GM04504 (cell line): Measurements from ENCODE around the gene PLXND1.
"Not testable (repeated sequence)": the region's sequence is repeated elsewhere in the genome, so short reads cannot be mapped to it uniquely, and the experiment has no call there.

ENCODE experiments used
- DNase-seq: peaks from one replicate; pipeline ENCODE4 v3.0.0-alpha.2; 2012; ENCODE audit warnings: low read depth

The PLXND1 gene

DNA sequence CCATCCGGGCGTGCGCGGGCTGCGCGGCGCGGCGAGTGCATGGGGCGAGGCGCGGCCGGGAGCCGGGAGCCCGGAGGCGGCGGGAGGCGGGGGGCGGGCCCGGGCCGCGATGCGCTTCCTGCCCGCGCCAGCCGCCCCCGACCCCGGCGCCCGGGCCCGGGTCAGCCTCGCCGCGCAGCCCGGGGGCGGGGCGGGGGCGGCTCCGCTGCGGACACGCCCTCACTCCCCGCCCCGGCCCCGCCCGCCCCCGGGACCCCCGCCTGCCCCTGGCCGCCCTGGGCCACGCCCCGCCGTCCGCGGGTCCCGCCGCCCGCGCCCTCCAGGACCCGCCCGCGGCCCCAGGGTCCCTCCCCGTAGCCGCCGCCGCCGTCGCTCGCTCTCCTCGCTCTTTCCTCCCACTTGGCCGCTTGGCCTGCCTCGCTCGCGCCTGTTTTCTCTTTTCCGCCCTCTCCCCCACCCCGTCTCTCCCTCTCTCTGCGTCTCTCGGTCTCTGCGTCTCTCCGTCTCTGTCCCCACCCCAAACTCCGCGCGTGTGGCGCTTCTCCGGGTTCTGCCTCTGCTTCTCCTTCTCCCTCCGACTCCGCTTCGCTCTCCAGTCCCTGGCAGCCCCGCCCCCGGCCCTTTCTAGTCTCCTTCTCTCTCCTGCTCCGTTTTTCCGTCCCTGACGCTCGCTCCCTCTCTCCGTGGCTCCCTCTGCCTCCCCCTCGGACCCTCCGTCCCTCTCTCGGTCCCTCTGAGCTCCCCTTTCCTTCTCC, at the start of gene PLXND1:
TSS of gene PLXND1 (minus strand) at position 41 of the 755 bp plus-strand sequence. CDS start at position 4, 37 bp downstream.
- no peak for DNase-seq

- DNase-seq, result no peak
These were observed 48.8 kb upstream of the PLXND1 start for GRCh38 chr3:129655291-129655700.

- peak; percentile 46 for DNase-seq
These were observed 47.7 kb upstream of the PLXND1 start for GRCh38 chr3:129654131-129654530.

DNA sequence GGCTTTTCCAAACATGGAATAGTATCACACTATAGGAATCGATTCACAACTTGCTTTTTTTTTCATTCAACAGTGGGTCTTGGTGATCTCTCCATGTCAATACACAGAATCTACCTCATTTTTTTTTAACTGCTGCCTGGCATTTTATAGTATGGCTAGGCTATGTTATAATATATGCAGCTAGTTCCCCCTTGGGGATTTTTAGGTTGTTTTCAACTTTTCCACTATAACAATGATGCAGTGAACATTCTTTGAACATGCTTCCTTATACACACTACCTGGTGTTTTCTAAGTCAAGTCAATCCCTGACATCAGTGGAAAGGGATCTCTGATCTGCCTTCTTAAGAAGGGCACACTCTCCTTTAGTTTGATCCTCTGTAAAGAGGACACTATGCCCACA, 46.5 kb upstream of the PLXND1 start:
- DNase-seq, result no peak

DNA sequence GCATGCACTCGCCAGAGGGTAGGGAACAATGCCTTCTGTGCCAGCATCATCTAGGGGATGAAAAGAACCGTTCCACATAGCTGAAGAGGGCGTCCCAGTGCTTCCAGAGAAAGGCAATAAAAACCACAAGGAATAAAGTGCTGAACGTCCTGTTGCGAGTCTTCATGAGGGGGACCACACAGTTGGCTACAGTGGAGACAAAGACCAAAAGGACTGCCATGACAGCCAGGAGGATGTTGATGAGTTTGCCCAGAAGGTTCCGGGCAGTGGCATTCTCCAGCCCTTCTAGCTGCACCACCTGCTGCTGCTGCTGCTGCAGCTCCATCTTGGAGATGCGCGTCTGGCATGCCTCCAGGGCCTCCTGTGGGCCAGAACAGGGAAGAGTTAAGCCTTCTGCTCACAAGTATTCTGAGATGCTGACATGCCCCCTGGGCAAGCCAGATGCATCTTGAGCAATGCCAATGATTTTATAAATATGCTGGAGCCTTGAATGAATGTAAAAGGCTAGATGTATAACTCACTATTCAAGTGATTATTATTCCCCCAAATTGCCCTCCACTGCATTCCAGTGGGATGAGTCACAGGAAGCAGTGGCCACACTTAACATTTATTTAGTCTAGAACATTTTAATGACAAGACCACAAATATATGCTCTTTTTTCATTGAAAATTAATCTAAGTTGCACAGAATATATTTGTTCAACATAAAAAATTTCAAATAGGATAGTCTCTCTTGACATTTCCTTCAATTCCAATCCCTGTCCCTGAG, 45.1 kb upstream of the PLXND1 start:
- DNase-seq, result peak; percentile 70

GRCh38 chr3:129650256-129650872, 43.9 kb upstream of the PLXND1 start:
- peak; percentile 60 for DNase-seq

DNA sequence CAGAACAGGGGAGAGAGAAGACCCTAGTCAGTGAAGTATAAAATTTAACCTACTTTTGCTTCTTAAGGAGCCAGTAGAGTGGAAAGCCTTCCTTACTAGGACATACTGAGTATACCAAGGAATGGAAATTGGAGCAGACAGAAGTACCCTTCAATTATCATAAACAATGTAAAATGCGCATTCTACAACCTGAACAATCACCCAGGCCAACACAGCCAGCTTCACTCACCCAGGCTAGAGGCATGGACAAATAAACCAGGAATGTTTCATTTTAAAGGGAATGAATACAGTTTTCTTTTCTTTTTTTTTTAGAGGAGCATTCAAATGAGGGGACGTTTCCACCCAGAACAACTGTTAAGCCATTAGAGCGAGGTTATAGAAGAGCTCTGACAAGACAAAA, 41.9 kb upstream of the PLXND1 start:
- no peak for DNase-seq

- no peak for DNase-seq
These were observed 38.8 kb upstream of the PLXND1 start for GRCh38 chr3:129645286-129645685.

- DNase-seq, result no peak
These were observed 38.4 kb upstream of the PLXND1 start for GRCh38 chr3:129644836-129645235.

- DNase-seq, result not testable (repeated sequence)
These were observed 35.2 kb upstream of the PLXND1 start for GRCh38 chr3:129641567-129642260.

DNA sequence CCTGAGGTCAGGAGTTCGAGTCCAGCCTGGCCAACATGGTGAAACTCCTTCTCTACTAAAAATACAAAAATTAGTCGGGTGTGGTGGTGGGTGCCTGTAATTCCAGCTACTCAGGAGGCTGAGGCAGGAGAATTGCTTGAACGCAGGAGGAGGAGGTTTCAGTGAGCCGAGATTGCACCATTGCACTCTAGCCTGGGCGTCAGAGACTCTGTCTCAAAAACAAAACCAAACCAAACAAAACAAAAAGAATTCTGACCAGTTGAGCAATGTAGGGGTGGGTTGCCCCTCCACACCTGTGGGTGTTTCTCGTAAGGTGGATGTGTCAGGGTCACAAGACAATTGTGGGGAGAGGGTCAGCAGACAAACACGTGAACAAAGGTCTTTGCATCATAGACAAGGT, 34.5 kb upstream of the PLXND1 start:
- DNase-seq, result not testable (repeated sequence)

DNA sequence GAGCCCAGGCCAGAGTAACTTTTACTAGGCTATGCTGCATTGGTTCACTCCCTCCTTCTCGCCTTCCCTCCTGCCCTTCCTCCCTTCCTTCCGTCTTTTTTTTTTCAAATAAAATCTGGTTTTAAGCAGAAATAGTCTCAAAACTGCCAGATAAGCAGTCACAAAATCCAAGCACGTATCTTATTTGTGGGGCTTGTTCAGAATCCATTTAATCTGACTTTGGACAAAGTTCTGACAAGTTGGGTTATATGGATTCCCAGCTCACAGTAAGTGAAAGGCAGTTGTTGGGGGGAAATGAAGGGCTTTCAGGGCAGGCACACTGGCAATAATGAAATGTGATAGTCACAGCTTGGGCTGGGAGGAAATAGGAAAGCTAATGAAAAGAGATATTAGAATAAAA, 32.0 kb upstream of the PLXND1 start:
- DNase-seq, result no peak

DNA sequence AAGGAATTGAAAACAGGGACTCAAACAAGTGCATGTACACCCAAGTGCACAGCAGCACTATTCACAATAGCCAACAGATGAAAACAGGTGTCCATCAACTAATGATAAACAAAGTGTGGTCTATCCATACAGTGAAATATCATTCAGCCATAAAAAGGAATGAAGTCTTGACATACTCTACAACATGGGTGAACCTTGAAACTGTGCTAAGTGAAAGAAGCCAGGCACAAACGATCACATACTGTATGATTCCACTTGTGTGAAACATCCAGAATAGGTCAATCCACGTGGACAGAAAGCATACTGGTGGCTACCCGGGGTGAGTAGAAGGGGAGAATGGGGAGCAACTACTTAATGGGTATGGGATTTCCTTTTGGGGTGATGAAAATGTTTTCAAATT, 29.6 kb upstream of the PLXND1 start:
- DNase-seq, result no peak

DNA sequence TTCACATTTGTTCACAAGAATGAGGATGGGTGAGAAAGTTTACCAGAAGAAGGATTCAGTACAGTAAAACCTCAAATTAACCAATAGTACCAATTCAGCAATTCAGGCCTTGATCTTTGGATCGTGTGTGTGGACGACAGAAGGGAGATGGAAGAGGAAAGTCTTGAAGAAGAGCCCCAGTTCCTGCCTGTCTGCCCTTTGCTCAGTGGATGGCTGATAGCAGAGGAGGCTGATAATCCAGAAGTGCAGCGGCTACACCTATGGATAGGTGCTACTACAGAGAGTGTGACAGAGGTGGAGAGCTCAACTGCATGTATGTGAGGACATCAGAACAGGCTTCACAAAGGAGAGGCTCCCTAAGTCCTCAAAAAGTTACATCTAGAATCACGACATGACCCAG, 29.2 kb upstream of the PLXND1 start:
- DNase-seq, result no peak

DNA sequence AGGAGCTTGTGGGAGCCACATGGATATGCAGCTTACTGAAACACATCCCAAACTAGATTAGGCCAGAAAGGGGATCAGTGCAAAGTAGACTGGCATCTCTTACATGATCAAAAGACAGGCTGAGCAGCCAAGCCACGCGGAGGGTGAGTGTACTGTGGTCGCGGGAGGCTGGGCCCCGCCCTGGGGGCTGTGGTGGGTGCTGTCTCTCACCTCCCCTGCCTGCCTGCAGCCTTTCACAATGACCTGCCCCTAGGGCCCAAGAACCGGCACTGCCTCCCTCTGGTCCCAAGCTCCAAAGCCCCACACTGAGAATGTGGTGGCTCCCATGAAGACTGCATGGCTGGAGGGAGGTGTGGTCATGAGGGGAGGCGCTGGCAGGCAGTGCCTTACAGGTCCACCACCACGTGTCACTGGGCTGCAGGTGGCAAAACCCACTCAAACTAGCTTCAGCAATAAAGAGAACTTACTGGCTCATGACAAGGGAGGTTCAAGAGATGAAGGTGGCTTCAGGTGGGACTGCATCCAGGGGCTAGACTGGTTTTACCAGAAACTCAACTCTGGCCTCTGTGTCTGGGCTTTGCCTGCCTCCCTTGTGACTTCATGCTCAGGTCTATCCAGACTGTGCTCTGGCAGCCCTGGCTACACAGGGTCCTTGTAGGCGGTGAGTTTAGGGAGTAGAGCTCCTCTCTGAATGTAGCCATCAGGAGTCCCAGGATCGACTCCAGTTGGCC, 27.4 kb upstream of the PLXND1 start:
- no peak for DNase-seq

DNA sequence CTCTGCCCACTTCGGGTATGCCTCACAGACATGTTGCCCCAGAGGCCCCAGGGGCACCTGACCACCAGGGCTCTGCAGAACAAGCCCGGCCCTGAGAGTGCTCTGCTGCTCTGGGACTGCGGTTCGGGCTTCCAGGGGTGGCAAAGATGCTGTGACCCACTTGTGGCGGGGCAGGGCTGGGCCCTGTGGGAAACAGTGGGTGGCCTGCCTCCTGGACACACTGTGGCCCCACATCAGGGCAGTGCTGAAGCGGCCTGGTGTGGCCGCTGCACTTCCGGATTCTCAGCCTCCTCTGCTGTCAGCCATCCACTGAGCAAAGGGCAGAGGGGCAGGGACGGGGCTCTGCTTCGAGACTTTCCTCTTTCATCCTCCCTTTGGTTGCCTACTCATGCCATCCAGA, 26.5 kb upstream of the PLXND1 start:
- DNase-seq, result no peak

- DNase-seq, result no peak
These were observed 26.1 kb upstream of the PLXND1 start for GRCh38 chr3:129632556-129632955.

- DNase-seq, result no peak
These were observed 25.6 kb upstream of the PLXND1 start for GRCh38 chr3:129632056-129632455.

DNA sequence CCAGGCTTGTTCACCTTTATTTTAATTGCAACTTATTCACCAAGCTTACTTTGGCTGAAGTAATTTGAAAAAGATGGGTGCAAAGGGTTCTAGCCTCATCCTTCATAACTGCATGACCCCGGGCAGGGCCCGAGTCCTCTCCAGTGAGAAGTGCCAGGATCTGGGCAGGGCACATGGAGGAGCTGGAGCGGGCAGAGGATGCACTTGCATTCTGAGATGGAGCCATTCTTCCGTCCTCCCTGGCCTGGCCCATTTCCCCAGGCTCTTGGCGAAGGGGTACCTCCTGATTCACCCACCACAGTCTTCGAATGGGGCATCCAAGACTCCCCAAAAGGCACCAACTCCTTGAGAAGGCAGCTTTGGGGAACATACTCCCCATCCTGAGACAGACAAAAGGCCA, 22.5 kb upstream of the PLXND1 start:
- DNase-seq, result no peak

DNA sequence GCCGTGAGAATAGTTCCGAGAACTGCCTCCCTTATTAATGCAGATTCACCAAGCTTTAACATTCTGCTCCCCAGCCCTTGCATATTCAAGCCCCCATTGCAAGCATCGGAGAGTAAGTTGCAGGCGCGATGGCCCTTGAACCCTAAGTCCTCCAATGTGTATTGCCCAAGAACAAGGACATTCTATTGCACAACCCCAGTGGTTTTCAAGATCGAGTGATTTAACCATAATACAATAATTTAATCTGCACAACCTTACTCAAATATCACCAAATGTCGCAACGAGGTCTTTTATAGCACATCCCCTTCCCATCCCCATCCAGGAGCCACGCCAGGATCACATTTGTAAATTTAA, 21.7 kb upstream of the PLXND1 start:
- DNase-seq, result no peak

DNA sequence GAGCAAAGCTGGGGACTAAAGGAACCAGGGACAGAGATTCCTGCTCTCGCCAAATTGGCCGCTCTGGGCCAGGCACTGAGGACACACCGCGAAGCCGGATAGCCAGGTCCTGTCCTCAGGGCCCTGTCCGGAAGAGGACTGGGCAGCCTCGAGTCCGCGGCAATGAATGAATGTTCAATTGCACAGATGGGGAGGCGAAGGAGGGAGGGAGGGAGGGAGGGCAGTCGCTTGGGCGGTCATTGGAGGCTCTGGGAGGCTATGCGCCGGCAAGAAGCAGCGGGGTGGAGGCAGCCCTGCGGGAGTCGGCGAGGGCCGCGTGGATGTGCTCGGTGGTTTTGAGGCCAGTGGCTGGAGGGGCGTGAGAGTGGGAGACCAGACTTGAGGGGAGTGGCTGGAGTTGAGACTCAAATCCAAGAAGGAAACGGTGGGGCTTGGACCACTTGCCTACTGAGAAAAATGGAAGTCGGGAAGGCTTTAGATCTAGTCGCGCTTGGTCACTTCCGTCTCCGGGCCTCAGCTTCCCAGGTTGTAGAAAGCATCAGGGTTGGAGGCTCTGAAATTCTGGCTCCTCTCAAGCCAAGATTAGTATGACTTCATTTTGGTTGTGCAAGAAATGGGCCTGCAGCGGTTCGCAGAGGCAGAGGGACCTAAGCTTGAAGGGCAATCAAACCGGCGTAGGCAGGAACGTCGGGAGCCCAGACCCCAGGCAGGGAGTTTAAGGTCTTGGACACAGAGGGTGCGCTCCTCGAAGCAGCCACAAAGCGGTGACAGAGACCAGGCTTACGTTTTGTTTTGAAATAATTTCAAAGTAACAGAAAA, 21.1 kb upstream of the PLXND1 start:
- peak; percentile 62 for DNase-seq
